Large intestine (tissue), 3 donors: ENCODE data around the gene OLIG2. TPM values are rescaled to one million over a fixed set of nuclear protein-coding genes. Genes with fewer than 3 reads are reported as not detected.

Experiments
- DNase-seq, 2 donors: peaks; one replicate each; pipeline versions ENCODE4 v3.0.0 to v3.0.0-alpha.2; 2013
- H3K27ac ChIP-seq: one replicate; pipeline ENCODE4 v1.5.1; 2013; ENCODE audit warnings: low read length
- H3K27me3 ChIP-seq: 2 replicates; pipeline ENCODE4 v1.6.1; 2013; ENCODE audit warnings: low read length; ENCODE audit not compliant: control insufficient read depth, insufficient read depth
- H3K36me3 ChIP-seq: 2 replicates; pipeline ENCODE4 v1.6.1; 2013; ENCODE audit warnings: low read length; ENCODE audit not compliant: control insufficient read depth, insufficient read depth
- H3K4me1 ChIP-seq: one replicate; pipeline ENCODE4 v1.6.1; 2013; ENCODE audit warnings: low read length; ENCODE audit not compliant: control insufficient read depth, insufficient read depth
- H3K4me3 ChIP-seq: one replicate; pipeline ENCODE4 v1.5.1; 2013; ENCODE audit warnings: low read length
- H3K9me3 ChIP-seq: one replicate; pipeline ENCODE4 v1.6.1; 2013; ENCODE audit warnings: mild to moderate bottlenecking, low read depth, low read length, moderate library complexity; ENCODE audit not compliant: control insufficient read depth
- WGBS: methylation state at CpG from one replicate; pipeline ENCODE4 v1.1.5; 2013; ENCODE audit warnings: low lambda C conversion rate; ENCODE audit not compliant: insufficient coverage; 5-methylcytosine and 5-hydroxymethylcytosine counted together
- polyA plus RNA-seq: library from polyadenylated mRNA; unstranded; fragments of 120-200 nt; gene quantifications from one replicate; pipeline ENCODE4 v1.2.1, GENCODE V29; 2013

Gene OLIG2
- polyA plus RNA-seq, 1 donor, result not detected

GRCh38 chr21:33019516-33019884, 6.2 kb upstream of the OLIG2 start:
- peaks cover 94% of the 10 kb centered on the region for H3K27me3 ChIP-seq
- no peak overlapping the region for H3K4me3 ChIP-seq
- no CpG with 5 or more reads among the region's 17 CpGs for WGBS

GRCh38 chr21:33019885-33020557, 5.7 kb upstream of the OLIG2 start:
- DNase-seq, result no peak
- WGBS, result 0% methylated on average over 2 of the region's 55 CpGs

More at GRCh38 chr21:33019516-33019884, 6.2 kb upstream of the OLIG2 start:
- DNase-seq, result no peak
- H3K4me1 ChIP-seq, result no peaks in the 10 kb centered on the region
- H3K36me3 ChIP-seq, result no peaks in the 10 kb centered on the region
- peaks cover 8% of the 10 kb centered on the region for H3K9me3 ChIP-seq
- H3K27ac ChIP-seq, result no peak overlapping the region

GRCh38 chr21:33020558-33021100, 5.1 kb upstream of the OLIG2 start:
- no CpG with 5 or more reads among the region's 16 CpGs for WGBS
- no peak overlapping the region for H3K27ac ChIP-seq
- H3K4me3 ChIP-seq, result no peak overlapping the region
- peaks cover 97% of the 10 kb centered on the region for H3K27me3 ChIP-seq
- H3K4me1 ChIP-seq, result no peaks in the 10 kb centered on the region
- peaks cover 15% of the 10 kb centered on the region for H3K9me3 ChIP-seq
- no peaks in the 10 kb centered on the region for H3K36me3 ChIP-seq
- no peak for DNase-seq

More at GRCh38 chr21:33019885-33020557, 5.7 kb upstream of the OLIG2 start:
- H3K9me3 ChIP-seq, result peaks cover 9% of the 10 kb centered on the region
- no peaks in the 10 kb centered on the region for H3K4me1 ChIP-seq
- H3K27me3 ChIP-seq, result peaks cover 95% of the 10 kb centered on the region
- H3K27ac ChIP-seq, result no peak overlapping the region
- H3K4me3 ChIP-seq, result no peak overlapping the region
- H3K36me3 ChIP-seq, result no peaks in the 10 kb centered on the region

GRCh38 chr21:33021150-33021549, 4.6 kb upstream of the OLIG2 start:
- DNase-seq, result no peak
- Histone ChIP-seq H3K27me3 (peaks cover 97% of the 10 kb centered on the region), H3K4me3 (no peak overlapping the region), H3K27ac (no peak overlapping the region), H3K9me3 (peaks cover 15% of the 10 kb centered on the region), H3K36me3 (no peaks in the 10 kb centered on the region), H3K4me1 (no peaks in the 10 kb centered on the region)
- no CpG with 5 or more reads among the region's 11 CpGs for WGBS

GRCh38 chr21:33021667-33022066, 4.1 kb upstream of the OLIG2 start:
- Histone ChIP-seq H3K4me1 (no peaks in the 10 kb centered on the region), H3K27ac (no peak overlapping the region), H3K27me3 (peaks cover 98% of the 10 kb centered on the region), H3K9me3 (peaks cover 18% of the 10 kb centered on the region), H3K4me3 (no peak overlapping the region), H3K36me3 (no peaks in the 10 kb centered on the region)
- no peak for DNase-seq
- WGBS, result no CpG with 5 or more reads among the region's 4 CpGs

GRCh38 chr21:33022489-33022827, 3.3 kb upstream of the OLIG2 start:
- no peak for DNase-seq
- H3K27ac ChIP-seq, result no peak overlapping the region
- H3K4me1 ChIP-seq, result no peaks in the 10 kb centered on the region
- no peak overlapping the region for H3K4me3 ChIP-seq
- no CpG with 5 or more reads among the region's 17 CpGs for WGBS
- H3K36me3 ChIP-seq, result no peaks in the 10 kb centered on the region
- H3K27me3 ChIP-seq, result peaks cover 97% of the 10 kb centered on the region
- peaks cover 22% of the 10 kb centered on the region for H3K9me3 ChIP-seq

- no peak overlapping the region for H3K27ac ChIP-seq
- DNase-seq, result no peak
- no CpG with 5 or more reads among the region's 52 CpGs for WGBS
- peaks cover 22% of the 10 kb centered on the region for H3K9me3 ChIP-seq
- no peaks in the 10 kb centered on the region for H3K4me1 ChIP-seq
- peaks cover 96% of the 10 kb centered on the region for H3K27me3 ChIP-seq
- no peaks in the 10 kb centered on the region for H3K36me3 ChIP-seq
- no peak overlapping the region for H3K4me3 ChIP-seq
These were observed 2.7 kb upstream of the OLIG2 start for GRCh38 chr21:33022828-33023573.

GRCh38 chr21:33023574-33024200, 2.0 kb upstream of the OLIG2 start:
- Histone ChIP-seq H3K9me3 (peaks cover 22% of the 10 kb centered on the region), H3K4me3 (no peak overlapping the region), H3K36me3 (no peaks in the 10 kb centered on the region), H3K27me3 (peaks cover 96% of the 10 kb centered on the region), H3K27ac (no peak overlapping the region), H3K4me1 (no peaks in the 10 kb centered on the region)
- DNase-seq, result no peak
- WGBS, result 3% methylated on average over 7 of the region's 49 CpGs

GRCh38 chr21:33024201-33025103, 1.3 kb upstream of the OLIG2 start:
- Histone ChIP-seq H3K27ac (no peak overlapping the region), H3K4me1 (no peaks in the 10 kb centered on the region), H3K27me3 (peaks cover 96% of the 10 kb centered on the region), H3K4me3 (no peak overlapping the region), H3K9me3 (peaks cover 22% of the 10 kb centered on the region), H3K36me3 (no peaks in the 10 kb centered on the region)
- no peak for DNase-seq
- 5% methylated on average over 4 of the region's 40 CpGs for WGBS

GRCh38 chr21:33025106-33025488, 638 bp upstream of the OLIG2 start:
- Histone ChIP-seq H3K4me1 (no peaks in the 10 kb centered on the region), H3K27ac (no peak overlapping the region), H3K36me3 (no peaks in the 10 kb centered on the region), H3K9me3 (peaks cover 22% of the 10 kb centered on the region), H3K4me3 (no peak overlapping the region), H3K27me3 (peaks cover 96% of the 10 kb centered on the region)
- WGBS, result no CpG with 5 or more reads among the region's 22 CpGs
- no peak for DNase-seq
